HepG2 (cell line): Measurements from ENCODE around the gene ZKSCAN8. TPM values are rescaled to one million over a fixed set of nuclear protein-coding genes. Genes with fewer than 3 reads are reported as not detected.

Experiments used
- ARNT2 ChIP-seq: sonication (generic); formaldehyde crosslinking; IDR thresholded peaks from 2 replicates; pipeline ENCODE4 v1.8.0; 2022; ENCODE audit warnings: mild to moderate bottlenecking, low read depth, missing genetic modification reagents, moderate library complexity
- KAT7 ChIP-seq: IDR thresholded peaks from 2 replicates; pipeline ENCODE4 v1.6.1; 2018; ENCODE audit warnings: borderline replicate concordance, missing compliant biosample characterization
- MXD3 ChIP-seq: IDR thresholded peaks from 2 replicates; pipeline ENCODE4 v1.6.1; 2016; ENCODE audit warnings: mild to moderate bottlenecking, missing biosample characterization, missing genetic modification reagents
- NR2C2 ChIP-seq: sonication (generic); formaldehyde crosslinking; IDR thresholded peaks from 2 replicates; pipeline ENCODE4 v1.4.0; 2020; ENCODE audit warnings: missing genetic modification reagents, mild to moderate bottlenecking, moderate library complexity, borderline replicate concordance
- NR2F6 ChIP-seq, 2 experiments: IDR thresholded peaks; 2 replicates each; pipeline ENCODE4 v1.6.1; 2016; ENCODE audit warnings: antibody characterized with exemption in 1 of 2, mild to moderate bottlenecking in 1 of 2
- RORA ChIP-seq: sonication (generic); formaldehyde crosslinking; IDR thresholded peaks from 2 replicates; pipeline ENCODE4 v1.5.0; 2020; ENCODE audit warnings: mild to moderate bottlenecking, missing genetic modification reagents, moderate library complexity
- ZBTB26 ChIP-seq: IDR thresholded peaks from 2 replicates; pipeline ENCODE4 v1.6.1; 2016; ENCODE audit warnings: missing compliant biosample characterization, missing genetic modification reagents, borderline replicate concordance
- ZNF121 ChIP-seq: sonication (generic); formaldehyde crosslinking; IDR thresholded peaks from 2 replicates; pipeline ENCODE4 v1.5.0; 2020; ENCODE audit warnings: mild to moderate bottlenecking, missing genetic modification reagents
- ZNF18 ChIP-seq: sonication (generic); formaldehyde crosslinking; IDR thresholded peaks from 2 replicates; pipeline ENCODE4 v1.8.0; 2022; ENCODE audit warnings: mild to moderate bottlenecking, missing genetic modification reagents; ENCODE audit not compliant: insufficient replicate concordance
- ZNF629 ChIP-seq: sonication (generic); formaldehyde crosslinking; conservative IDR thresholded peaks from 2 replicates; pipeline ENCODE4 v1.5.0; 2020; ENCODE audit warnings: missing genetic modification reagents
- ZNF652 ChIP-seq: IDR thresholded peaks from 2 replicates; pipeline ENCODE4 v1.6.1; 2016; ENCODE audit warnings: low read depth, borderline replicate concordance
- ZSCAN22 ChIP-seq: sonication (generic); formaldehyde crosslinking; IDR thresholded peaks from 2 replicates; pipeline ENCODE4 v1.4.0; 2020; ENCODE audit warnings: mild to moderate bottlenecking, missing genetic modification reagents
- polyA plus RNA-seq, 8 experiments: library from polyadenylated mRNA; depleted of rRNA in 3 of 8; stranded (reverse) in 7 of 8; unstranded in 1 of 8; fragments of >200 nt; fragmentation: Illumina TruSeq in 4 of 8; extraction: Trizol in 4 of 8; gene quantifications; 2 replicates each; pipeline versions ENCODE4 v1.2.1 to v1.2.3, GENCODE V29; 2011 to 2016; ENCODE audit warnings: low read depth in 4 of 8, missing spikeins in 1 of 8, mixed read lengths in 1 of 8; ENCODE audit not compliant: insufficient read depth in 1 of 8
- total RNA-seq, 5 experiments: library from RNA; depleted of rRNA; stranded (reverse); fragments of >200 nt; fragmentation: Illumina TruSeq; extraction: Trizol; gene quantifications; 2 replicates each; pipeline ENCODE4 v1.2.3, GENCODE V29; 2016; ENCODE audit warnings: low read depth in 1 of 5
- TF ChIP-seq, protein P1 (sequence below): sonication (generic); formaldehyde crosslinking; IDR thresholded peaks from 2 replicates; pipeline ENCODE4 v1.4.0; 2020; ENCODE audit warnings: missing genetic modification reagents
- TF ChIP-seq, protein P2 (sequence below): sonication (generic); formaldehyde crosslinking; conservative IDR thresholded peaks from 2 replicates; pipeline ENCODE4 v1.4.0; 2020; ENCODE audit warnings: missing genetic modification reagents

ZKSCAN8 gene
- total and polyA plus RNA-seq, 2 of the 13 experiments (the other 11 are each of a cell fraction or from before 2014, with no cell fraction given), result 12.4 to 20.9 TPM

GRCh38 chr6:28104392-28105244, 37.1 kb upstream of the ZKSCAN8 start (continued):
- TF ChIP-seq MXD3, result peak; percentile 76
- no peak; the same call in 1 of the 2 replicates for TF ChIP-seq ZNF629
- TF ChIP-seq, protein P1, sequence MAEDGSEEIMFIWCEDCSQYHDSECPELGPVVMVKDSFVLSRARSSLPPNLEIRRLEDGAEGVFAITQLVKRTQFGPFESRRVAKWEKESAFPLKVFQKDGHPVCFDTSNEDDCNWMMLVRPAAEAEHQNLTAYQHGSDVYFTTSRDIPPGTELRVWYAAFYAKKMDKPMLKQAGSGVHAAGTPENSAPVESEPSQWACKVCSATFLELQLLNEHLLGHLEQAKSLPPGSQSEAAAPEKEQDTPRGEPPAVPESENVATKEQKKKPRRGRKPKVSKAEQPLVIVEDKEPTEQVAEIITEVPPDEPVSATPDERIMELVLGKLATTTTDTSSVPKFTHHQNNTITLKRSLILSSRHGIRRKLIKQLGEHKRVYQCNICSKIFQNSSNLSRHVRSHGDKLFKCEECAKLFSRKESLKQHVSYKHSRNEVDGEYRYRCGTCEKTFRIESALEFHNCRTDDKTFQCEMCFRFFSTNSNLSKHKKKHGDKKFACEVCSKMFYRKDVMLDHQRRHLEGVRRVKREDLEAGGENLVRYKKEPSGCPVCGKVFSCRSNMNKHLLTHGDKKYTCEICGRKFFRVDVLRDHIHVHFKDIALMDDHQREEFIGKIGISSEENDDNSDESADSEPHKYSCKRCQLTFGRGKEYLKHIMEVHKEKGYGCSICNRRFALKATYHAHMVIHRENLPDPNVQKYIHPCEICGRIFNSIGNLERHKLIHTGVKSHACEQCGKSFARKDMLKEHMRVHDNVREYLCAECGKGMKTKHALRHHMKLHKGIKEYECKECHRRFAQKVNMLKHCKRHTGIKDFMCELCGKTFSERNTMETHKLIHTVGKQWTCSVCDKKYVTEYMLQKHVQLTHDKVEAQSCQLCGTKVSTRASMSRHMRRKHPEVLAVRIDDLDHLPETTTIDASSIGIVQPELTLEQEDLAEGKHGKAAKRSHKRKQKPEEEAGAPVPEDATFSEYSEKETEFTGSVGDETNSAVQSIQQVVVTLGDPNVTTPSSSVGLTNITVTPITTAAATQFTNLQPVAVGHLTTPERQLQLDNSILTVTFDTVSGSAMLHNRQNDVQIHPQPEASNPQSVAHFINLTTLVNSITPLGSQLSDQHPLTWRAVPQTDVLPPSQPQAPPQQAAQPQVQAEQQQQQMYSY (CRISPR knock-in tag), result peak; percentile 75; the same call in 1 of the 2 replicates
- peak; percentile 86; the same call in 1 of the 2 replicates for TF ChIP-seq ZBTB26 (CRISPR knock-in tag)
- no peak for TF ChIP-seq RORA (CRISPR knock-in tag)
- no peak for TF ChIP-seq NR2F6 (IDR thresholded peaks at IDR 0.05)
- peak; percentile 45 for TF ChIP-seq NR2F6 (CRISPR knock-in tag; IDR thresholded peaks at IDR 0.05)
- TF ChIP-seq NR2C2 (CRISPR knock-in tag), result 0 out of 2 replicates have a peak, but pooled peaks have one; percentile 60
- TF ChIP-seq ZNF18, result peak; percentile 34
- TF ChIP-seq, protein P2, sequence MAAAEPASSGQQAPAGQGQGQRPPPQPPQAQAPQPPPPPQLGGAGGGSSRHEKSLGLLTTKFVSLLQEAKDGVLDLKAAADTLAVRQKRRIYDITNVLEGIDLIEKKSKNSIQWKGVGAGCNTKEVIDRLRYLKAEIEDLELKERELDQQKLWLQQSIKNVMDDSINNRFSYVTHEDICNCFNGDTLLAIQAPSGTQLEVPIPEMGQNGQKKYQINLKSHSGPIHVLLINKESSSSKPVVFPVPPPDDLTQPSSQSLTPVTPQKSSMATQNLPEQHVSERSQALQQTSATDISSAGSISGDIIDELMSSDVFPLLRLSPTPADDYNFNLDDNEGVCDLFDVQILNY, result 0 out of 2 replicates have a peak, but pooled peaks have one; percentile 44
- TF ChIP-seq ZSCAN22 (CRISPR knock-in tag), result no peak
- TF ChIP-seq ARNT2 (CRISPR knock-in tag), result peak; percentile 82
- TF ChIP-seq ZNF121 (CRISPR knock-in tag), result 0 out of 2 replicates have a peak, but pooled peaks have one; percentile 59
- peak; percentile 78; the same call in 1 of the 2 replicates for TF ChIP-seq KAT7 (CRISPR knock-in tag)
- TF ChIP-seq ZNF652 (CRISPR knock-in tag), result no peak
